Esophagus squamous epithelium (tissue), 4 donors: ENCODE measurements around the gene PARD6B.
"Not testable (repeated sequence)": the region's sequence is repeated elsewhere in the genome, so short reads cannot be mapped to it uniquely, and the experiment has no call there.

ENCODE experiments used
- CTCF ChIP-seq, 6 experiments: fragments of 450-650 bp in 4 of 6; fragments of 200-600 bp in 2 of 6; sonication (generic) in 2 of 6; IDR thresholded peaks; one replicate each; pipeline ENCODE4 v1.5.1; 2016 to 2019; ENCODE audit warnings: antibody characterized with exemption in 6 of 6, mild to moderate bottlenecking in 4 of 6, moderate library complexity in 4 of 6
- POLR2A ChIP-seq, 4 donors: fragments of 450-650 bp; IDR thresholded peaks; one replicate each; pipeline ENCODE4 v1.6.1; 2017; ENCODE audit warnings: antibody characterized with exemption in 4 of 4, mild to moderate bottlenecking in 4 of 4, moderate library complexity in 3 of 4

DNA sequence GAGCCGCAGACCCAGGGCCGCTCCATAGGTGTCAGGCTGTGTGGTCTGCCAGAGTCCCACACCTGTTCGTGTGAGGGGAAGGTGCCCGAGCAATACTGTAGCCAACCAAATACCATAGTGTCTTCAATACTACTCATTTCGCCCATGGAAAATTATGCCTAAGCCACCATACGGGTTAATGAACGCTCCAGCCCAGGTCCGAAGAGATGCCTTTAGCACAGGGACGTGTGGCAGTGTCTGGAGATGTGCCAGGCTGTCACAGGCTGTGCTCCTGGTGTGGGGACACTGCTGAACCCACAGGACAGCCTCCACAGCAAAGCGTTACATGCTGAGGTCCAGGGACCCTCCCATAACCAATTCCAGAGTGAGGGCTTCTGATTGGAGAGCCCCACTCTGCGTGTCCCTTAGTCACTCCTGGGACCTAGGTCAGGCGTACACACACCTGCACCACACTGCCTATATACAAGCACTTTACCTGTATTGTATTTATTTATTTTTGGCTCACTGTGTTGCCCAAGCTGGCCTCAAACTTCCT, 38.2 kb downstream of the PARD6B start:
- not testable (repeated sequence) for TF ChIP-seq POLR2A, CTCF (IDR thresholded peaks at IDR 0.05)
